SK-N-MC (cell line): ENCODE measurements around the gene LPCAT2.

Experiments used
- EZH2 ChIP-seq: fragments of 200-600 bp; sonication (generic); IDR thresholded peaks from one replicate; pipeline ENCODE4 v1.6.1; 2017; ENCODE audit warnings: antibody characterized with exemption
- POLR2AphosphoS5 ChIP-seq: IDR thresholded peaks from 2 replicates; pipeline ENCODE4 v1.6.1; 2012; ENCODE audit warnings: mild to moderate bottlenecking, low read depth, low read length, borderline replicate concordance

DNA sequence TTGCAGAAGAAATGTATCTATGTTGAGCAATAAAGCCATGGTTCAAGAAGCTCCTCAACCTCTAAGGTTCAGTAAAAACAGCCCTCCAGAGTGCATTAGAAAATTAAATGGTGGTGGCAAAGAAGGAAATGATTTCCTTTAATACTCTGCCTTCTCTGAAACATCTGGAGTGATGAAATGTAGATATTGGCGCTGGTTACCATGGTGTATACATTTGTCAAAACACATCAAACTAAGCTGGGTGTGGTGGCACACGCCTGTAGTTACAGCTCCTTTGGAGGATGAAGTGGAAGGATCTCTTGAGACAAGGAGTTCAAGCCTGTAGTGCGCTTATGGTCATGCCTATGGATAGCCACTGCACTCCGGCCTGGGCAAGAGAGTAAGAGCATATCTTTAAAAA, 63.6 kb downstream of the LPCAT2 start:
- TF ChIP-seq EZH2: no peak
- TF ChIP-seq POLR2AphosphoS5: no peak
